Embryonic facial prominence (tissue), 1 donor: Measurements from ENCODE around the gene ITGAL.
"Not testable (repeated sequence)": the region's sequence is repeated elsewhere in the genome, so short reads cannot be mapped to it uniquely, and the experiment has no call there.

ENCODE experiments used
- DNase-seq: peaks from one replicate; pipeline ENCODE4 v3.0.0-alpha.2; 2016; ENCODE audit errors: extremely low spot score

The ITGAL gene

GRCh38 chr16:30491744-30492308 is 19.3 kb downstream of the ITGAL start:
- no peak for DNase-seq

GRCh38 chr16:30493941-30494488 is 21.5 kb downstream of the ITGAL start:
- DNase-seq, result no peak

- DNase-seq, result no peak
These were observed 22.2 kb downstream of the ITGAL start for GRCh38 chr16:30494709-30495108.

- DNase-seq, result no peak
These were observed 26.7 kb downstream of the ITGAL start for GRCh38 chr16:30499284-30499683.

GRCh38 chr16:30503403-30504296 is 31.1 kb downstream of the ITGAL start:
- DNase-seq, result no peak

GRCh38 chr16:30509081-30509765 is 36.7 kb downstream of the ITGAL start:
- DNase-seq, result no peak

- DNase-seq, result no peak
These were observed 37.9 kb downstream of the ITGAL start for GRCh38 chr16:30510376-30510938.

- no peak for DNase-seq
These were observed 39.0 kb downstream of the ITGAL start for GRCh38 chr16:30511509-30511908.

GRCh38 chr16:30515275-30515674 is 42.7 kb downstream of the ITGAL start:
- DNase-seq, result no peak

- no peak for DNase-seq
These were observed 46.0 kb downstream of the ITGAL start for GRCh38 chr16:30518552-30518951.

GRCh38 chr16:30519120-30520049 is 46.8 kb downstream of the ITGAL start:
- no peak for DNase-seq

- no peak for DNase-seq
These were observed 48.9 kb downstream of the ITGAL start for GRCh38 chr16:30521476-30521872.

- DNase-seq, result no peak
These were observed 49.5 kb downstream of the ITGAL start for GRCh38 chr16:30521873-30522641.

GRCh38 chr16:30522702-30523463 is 50.3 kb downstream of the ITGAL start:
- not testable (repeated sequence) for DNase-seq

GRCh38 chr16:30523768-30524574 is 51.4 kb downstream of the ITGAL start:
- DNase-seq, result no peak

GRCh38 chr16:30524575-30525568 is 52.3 kb downstream of the ITGAL start:
- DNase-seq, result no peak

- DNase-seq, result no peak
These were observed 53.2 kb downstream of the ITGAL start for GRCh38 chr16:30525844-30526136.
